HG02588 (cell line): ENCODE results near the gene DCST1.
A peak's percentile ranks its signal among the peaks of the same experiment; 100 is the strongest.

Experiments used
- ATAC-seq: cut with Tn5 transposase; IDR thresholded peaks from one replicate; pipeline ENCODE4 v1.9.1; 2021; ENCODE audit warnings: mild to moderate bottlenecking, moderate library complexity; ENCODE audit not compliant: unreplicated experiment

The DCST1 gene

DNA sequence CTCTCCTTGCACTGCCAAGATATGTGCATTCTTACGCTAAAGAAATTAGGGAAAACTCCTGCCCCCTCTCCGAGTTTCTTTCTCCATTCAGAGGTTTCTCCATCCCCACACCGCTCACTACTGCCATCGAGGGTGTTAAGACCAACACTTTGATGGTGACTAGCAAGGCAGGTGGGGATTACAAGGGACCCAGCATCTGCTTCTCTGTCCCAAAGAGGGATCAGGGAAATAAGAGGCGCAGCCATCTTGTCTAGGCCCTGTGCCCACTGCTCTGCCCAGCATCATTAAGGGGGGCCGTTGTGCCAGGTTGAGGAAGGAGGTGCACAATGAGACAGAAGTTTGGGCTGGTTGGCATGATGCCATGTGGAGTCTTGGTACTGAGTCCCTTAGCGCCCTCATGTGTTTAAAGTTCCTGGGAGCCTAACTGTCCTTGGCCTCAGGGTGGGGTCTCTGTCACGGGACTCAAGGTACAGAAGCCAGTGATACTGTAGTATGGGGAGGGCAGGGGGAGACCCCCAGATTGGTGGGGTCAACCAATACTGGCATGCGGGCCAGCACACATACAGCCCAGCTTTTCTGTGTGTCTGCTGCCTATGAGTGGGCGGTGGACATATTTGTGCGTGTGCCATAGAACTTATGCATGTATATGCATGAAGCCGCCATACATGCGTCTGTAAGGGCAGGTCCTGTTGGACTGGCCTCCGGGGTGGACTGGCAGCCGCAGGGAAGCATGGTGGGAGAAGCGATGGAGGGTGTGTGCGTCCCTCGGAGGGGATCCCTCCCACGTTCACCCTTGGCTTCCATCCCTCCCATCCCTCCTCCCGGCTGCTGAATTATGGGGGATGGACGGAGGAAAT is 50.5 kb downstream of the DCST1 start:
- ATAC-seq = peak; percentile 4

DNA sequence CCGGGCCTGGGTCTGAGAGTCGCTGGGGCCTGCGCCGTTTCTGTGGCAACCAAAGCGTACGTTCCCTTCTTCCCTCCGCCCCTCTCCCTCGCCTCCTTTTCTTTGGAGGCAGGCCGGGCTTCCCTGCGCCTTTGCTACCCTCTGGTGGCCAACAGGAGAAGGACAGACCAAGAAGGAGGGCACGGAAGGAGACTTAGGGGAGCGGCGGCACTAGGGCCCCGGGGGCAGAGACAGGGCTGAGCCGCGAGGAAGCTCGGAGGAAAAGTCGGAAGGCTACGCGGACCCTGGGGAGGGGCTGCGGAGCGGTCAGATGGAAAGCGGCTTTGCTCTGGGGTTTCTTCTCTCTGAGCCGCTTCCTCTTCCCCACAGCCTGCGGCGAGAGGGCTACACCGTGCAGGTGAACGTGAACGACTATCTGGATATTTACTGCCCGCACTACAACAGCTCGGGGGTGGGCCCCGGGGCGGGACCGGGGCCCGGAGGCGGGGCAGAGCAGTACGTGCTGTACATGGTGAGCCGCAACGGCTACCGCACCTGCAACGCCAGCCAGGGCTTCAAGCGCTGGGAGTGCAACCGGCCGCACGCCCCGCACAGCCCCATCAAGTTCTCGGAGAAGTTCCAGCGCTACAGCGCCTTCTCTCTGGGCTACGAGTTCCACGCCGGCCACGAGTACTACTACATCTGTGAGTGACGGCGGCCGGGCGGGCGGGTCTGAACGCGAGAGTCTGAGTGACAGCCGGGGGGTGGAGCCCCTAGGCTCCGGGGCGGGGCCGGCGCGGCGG is 51.3 kb downstream of the DCST1 start:
- ATAC-seq = peak; percentile 63

DNA sequence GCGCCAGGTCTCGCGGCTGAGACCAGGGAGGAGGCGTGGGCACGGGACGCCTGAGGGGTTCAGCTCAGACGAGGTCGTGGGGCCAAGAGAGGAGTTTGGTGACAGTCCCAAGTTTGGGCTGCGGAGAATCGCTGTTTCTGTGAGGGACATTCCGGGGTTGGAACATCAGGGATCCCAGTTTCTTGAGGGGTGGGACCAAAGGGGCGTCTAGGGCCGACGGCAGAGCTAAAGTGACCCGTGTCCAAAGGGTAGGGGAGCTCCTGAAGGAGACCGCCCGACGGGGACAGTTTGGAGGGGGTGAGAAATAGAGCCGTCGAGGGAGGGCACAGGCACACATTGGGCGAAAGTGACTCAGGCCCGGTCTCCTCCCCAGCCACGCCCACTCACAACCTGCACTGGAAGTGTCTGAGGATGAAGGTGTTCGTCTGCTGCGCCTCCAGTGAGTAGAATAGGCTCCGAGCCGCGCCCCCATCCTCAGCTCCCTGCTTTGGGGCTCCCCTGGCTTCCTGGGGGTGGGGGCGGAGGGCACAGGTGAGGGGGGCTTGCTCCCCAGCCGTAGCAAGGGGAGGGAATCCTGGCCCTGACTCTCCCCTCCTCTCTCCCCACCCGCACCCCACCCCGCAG is 52.0 kb downstream of the DCST1 start:
- ATAC-seq = no peak

DNA sequence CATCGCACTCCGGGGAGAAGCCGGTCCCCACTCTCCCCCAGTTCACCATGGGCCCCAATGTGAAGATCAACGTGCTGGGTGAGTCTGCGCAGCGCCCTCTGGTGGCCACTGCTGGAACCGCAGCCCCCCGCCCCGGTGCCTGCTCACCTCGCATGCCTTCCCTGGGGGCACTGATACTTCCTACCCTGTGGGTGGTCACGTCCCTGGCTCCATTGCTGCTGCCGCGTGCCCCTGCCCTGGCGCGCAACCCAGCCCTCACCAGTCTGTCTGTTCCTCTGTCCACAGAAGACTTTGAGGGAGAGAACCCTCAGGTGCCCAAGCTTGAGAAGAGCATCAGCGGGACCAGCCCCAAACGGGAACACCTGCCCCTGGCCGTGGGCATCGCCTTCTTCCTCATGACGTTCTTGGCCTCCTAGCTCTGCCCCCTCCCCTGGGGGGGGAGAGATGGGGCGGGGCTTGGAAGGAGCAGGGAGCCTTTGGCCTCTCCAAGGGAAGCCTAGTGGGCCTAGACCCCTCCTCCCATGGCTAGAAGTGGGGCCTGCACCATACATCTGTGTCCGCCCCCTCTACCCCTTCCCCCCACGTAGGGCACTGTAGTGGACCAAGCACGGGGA is 52.6 kb downstream of the DCST1 start:
- no peak for ATAC-seq

DNA sequence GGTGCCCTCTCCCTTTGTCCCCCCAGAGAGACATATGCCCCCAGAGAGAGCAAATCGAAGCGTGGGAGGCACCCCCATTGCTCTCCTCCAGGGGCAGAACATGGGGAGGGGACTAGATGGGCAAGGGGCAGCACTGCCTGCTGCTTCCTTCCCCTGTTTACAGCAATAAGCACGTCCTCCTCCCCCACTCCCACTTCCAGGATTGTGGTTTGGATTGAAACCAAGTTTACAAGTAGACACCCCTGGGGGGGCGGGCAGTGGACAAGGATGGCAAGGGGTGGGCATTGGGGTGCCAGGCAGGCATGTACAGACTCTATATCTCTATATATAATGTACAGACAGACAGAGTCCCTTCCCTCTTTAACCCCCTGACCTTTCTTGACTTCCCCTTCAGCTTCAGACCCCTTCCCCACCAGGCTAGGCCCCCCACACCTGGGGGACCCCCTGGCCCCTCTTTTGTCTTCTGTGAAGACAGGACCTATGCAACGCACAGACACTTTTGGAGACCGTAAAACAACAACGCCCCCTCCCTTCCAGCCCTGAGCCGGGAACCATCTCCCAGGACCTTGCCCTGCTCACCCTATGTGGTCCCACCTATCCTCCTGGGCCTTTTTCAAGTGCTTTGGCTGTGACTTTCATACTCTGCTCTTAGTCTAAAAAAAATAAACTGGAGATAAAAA is 53.4 kb downstream of the DCST1 start:
- no peak for ATAC-seq

DNA sequence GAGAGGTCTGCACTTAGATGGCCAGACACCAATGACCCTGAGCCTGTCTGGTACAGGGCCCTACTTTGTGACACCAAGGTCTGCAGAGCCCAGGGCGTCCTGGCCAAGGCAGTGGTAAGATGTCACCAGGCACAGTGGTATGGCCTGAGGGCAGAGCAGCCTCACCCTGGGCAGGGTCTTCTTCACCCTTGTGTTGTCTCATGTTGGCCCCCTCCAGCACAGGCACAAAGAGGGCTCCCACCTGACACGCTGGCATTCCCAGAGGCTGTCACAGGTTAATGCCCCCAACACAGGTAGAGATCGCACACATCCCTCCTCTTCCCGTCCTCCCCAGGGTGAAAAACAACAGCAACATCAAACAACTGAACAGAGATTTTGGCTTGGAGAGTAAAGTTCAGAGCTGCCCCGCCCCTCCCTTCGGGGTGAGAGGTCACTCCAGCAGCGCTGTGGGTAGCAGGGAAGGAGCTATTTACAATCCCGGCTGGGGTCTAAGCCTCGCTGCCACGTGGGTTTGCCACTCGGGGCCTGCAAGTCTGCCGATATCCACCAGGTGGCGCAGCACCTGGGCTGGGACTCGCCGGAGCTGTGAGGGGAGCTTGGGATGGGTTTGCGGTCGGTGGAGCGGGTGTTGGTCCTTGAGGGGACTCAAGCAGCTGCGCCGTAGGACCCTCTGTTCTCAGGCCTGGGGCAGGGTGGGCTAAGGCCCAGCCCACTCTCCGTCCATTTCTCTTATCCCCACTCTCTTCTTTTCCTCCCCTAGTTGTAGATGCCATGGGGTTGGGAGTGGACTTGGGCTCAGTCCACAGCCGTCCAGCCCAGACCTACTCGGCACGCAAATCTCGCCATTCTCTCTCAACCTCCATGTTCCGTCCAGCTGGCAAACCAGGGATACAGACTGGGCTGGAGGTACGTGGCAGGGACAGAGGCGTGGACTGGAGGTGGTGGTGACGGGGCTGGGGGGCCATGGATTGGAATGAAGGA is 57.7 kb downstream of the DCST1 start:
- ATAC-seq = no peak

DNA sequence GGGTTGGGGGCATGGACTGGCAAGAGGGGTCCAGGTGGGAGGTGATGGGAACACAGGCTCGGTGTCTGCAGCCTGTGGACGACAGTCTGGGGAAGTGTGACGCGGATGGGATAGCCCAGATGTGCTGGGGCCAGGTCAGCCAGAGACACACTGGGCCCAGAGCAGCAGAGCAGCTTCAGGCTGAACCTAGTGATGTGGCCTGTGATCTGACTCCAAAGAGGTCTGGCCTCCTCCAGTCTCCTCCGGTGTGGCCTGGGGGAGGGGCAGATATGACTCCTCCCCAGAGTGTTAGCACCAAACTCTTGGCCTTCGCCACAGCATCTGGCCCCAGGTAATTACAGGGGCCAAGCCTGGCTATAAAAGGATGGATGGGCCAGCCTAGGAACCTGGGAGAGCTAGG is 58.5 kb downstream of the DCST1 start:
- no peak for ATAC-seq

DNA sequence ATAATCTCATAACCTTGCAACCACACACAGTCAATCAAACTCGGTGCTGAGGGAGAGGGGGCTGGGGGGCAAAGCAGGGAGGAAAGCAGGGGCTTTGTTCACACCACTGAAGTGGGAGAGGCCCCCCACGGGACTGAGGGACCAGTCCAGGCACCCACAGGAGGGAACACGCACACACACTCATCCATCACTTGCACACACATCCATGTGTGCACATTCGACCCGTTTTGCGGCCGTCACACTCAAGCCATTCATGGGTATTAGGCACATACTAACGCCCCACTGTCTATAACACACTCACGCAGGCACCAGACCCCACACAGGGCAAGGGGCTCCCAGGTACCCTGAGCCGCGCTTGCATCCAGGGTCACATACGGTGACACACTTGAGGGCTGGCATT is 59.0 kb downstream of the DCST1 start:
- no peak for ATAC-seq

DNA sequence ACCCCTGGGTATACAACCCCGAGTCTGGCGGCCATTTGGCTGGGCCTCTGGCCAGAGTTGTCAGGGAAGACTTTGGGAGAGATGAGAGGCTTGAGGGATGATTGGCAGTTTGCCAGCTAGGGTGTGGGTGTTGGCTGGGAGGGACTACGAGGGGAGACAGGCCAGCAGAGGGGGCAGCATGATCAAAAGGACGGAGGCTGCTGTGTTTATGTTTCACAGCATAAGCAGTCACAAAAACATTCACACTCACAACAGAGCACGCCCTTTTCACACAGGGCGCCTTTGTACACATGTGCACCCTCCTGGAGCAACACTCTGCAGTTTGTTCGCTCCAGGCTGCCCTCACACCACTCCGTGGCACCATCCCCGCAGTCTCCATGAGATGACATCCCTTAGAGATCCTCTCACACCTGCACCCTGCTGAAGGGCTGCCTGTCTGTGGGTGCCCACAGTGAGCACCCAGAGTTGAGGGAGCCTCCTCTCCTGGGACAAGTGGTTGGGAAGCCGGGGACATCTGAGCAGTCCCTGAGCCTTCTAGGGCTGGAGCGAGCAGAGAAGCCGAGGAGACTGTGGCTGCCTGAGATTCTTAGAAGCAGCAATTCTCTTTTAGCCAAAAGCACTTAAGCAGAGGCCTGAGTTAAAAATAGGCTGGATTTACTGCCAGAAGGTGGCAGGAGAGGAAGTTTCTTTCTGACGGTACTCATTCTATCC is 60.4 kb downstream of the DCST1 start:
- ATAC-seq = no peak

DNA sequence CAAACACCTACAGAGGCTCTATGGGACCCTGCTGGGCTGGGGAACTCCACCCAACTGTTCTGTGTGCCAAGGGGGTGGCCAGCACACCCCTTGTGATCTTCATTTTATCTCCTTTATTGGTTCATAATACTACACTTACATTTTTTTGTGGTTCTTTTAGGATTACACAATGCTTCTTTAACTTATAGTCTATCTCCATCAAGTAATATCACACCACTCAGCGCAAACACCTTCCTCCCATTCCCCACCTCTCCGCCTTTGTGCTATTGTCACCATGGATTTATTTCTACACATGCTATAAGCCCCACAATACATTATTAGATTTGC is 61.0 kb downstream of the DCST1 start:
- no peak for ATAC-seq

DNA sequence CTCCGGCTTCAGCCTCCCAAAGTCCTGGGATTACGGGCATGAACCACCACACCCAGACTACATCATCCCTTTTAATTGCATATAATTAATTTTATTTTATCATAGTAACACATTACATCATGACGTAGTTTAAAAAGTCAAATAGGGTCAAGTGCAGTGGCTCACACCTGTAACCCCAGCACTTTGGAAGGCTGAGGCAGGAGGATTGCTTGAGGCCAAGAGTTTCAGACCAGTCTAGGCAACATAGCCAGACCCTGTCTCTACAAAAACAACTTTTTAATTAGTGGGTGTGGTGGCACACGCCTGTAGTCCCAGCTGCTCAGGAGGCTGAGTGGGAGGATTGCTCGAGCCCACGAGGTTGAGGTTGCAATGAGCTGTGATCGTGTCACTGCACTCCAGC is 65.7 kb downstream of the DCST1 start:
- ATAC-seq = no peak
